ENCODE measurements around the gene TAS1R1.

Gene TAS1R1

GRCh38 chr1:6627841-6628545 is 72.9 kb downstream of the TAS1R1 start:
- in situ Hi-C loops (cut with MboI; ENCODE audit: low sequenced_read_pairs), result no loop called here

GRCh38 chr1:6628971-6629479 is 73.9 kb downstream of the TAS1R1 start:
- in situ Hi-C loops (cut with MboI; ENCODE audit: low sequenced_read_pairs), result no loop called here
